ENCODE data around the gene EMD.

- TF ChIP-seq CTCF (IDR thresholded peaks at IDR 0.05; ENCODE audit: low read length): no peak
- no peak for TF ChIP-seq EZH2phosphoT487 (IDR thresholded peaks at IDR 0.05; ENCODE audit: low read length)
- TF ChIP-seq EZH2 (optimal IDR thresholded peaks at IDR 0.05; ENCODE audit: low read depth, low read length): no peak
These were observed 866 bp upstream of the EMD start for GRCh38 chrX:154378059-154378798.

Data from MM.1S (cell line).